Occipital lobe (tissue), 2 donors: ENCODE measurements around the gene ARHGAP35. TPM values are rescaled to one million over a fixed set of nuclear protein-coding genes. Genes with fewer than 3 reads are reported as not detected.
"Not testable (repeated sequence)": the region's sequence is repeated elsewhere in the genome, so short reads cannot be mapped to it uniquely, and the experiment has no call there.

Experiments
- DNase-seq: peaks from one replicate; lab custom pipeline; 2025; lab: John Stamatoyannopoulos, UW
- total RNA-seq: library from RNA; depleted of rRNA; stranded (reverse); fragments of >200 nt; gene quantifications from one replicate; pipeline ENCODE4 v1.2.3, GENCODE V29; 2014

ARHGAP35 gene
- total RNA-seq, 1 donor from 2014 or later = 76.3 TPM

DNA sequence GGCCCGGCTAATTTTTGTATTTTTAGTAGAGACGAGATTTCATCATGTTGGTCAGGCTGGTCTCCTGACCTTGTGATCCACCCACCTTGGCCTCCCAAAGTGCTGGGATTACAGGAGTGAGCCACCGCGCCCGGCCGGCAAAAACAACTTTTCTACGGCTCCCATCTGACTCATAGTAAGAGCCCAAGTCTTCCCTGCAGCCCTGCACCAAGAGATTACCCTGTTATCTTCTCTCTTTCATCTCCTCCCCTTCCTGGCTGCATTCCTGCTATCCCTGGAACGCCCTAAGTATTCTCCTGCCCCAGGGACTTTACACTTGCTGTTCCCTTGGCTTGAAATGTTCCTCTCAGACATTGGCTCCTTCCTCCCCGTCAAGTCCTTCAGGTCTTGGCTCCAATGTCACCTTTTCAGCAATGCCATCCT, 16.7 kb upstream of the ARHGAP35 start:
- no peak for DNase-seq

DNA sequence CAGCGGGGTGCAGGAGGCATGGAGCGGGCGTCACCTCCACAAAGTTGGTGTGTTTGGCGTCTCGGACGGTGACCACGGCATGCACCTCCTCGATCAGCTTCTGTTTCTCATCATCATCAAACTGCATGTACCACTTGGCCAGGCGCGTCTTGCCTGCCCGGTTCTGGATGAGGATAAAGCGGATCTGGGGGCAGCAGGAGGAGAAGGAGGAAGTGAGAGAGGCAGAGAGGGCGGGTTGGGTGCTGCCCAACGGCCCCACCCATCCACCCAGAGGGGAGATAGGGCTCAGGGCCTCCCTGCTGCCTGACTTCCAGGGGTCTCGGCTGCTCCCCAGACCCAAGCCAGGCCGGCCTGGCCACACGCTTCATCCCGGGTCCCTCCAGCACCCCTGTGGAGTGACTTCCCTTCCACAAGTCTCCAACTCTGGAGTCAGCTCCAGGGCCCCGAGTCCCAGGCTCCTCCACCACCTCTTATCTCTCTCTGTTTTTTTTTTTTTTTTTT, 14.8 kb upstream of the ARHGAP35 start:
- DNase-seq = no peak

DNA sequence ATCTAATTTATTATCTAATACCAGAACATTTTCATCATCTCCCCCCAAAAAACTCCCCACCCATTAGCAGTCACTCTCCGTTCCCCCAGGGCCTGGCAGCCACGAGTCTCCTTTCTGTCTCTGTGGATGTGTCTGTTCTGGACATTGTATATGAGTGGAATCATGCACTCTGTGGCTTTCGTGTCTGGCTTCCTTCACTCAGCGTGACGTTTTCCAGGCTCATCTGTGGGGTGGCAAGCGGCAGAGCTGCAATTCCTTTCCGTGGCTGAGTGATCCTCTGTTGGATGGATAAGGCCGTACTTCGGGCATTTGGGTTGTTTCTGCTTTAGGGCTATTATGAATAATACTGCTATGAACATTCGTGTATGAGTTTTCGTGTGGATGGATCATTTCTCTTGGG, 13.3 kb upstream of the ARHGAP35 start:
- no peak for DNase-seq

DNA sequence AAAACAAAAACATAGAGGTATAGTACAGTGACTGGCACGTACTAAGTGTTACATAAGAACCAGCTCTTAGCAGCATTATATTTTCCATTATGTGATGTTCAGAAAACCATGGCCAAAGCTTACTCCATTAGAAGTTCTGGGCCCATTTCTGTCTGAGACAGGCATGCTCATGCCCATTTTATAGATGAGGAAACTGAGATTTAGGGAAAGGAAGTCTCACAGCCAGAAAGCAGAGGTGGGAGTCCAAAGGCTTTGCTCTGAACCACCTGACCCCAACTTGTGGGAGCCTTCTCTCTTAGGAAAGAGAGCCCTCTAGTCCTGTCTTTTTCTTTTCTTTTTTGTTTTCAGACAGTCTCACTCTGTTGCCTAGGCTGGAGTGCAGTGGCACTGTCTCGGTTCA, 12.4 kb upstream of the ARHGAP35 start:
- no peak for DNase-seq

DNA sequence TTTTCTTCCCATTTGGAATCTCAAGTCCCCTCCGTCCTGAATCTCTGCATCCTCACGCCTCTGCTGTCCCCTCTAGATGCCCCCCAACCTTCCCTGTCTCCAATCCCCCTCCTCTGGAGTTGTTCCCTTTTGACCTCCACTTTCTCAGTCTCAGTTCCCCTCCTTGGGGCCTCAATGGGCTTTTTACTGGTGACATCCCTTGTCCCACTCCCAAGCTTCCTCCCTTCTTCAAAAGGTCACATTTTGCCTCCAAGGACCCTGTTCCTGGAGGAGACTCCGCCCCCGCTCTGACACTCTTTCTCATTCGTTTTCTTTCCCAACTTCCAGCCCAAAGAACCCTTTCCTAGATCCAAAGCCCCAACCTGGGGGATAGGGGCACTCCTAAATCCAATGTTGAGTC, 11.2 kb upstream of the ARHGAP35 start:
- no peak for DNase-seq

DNA sequence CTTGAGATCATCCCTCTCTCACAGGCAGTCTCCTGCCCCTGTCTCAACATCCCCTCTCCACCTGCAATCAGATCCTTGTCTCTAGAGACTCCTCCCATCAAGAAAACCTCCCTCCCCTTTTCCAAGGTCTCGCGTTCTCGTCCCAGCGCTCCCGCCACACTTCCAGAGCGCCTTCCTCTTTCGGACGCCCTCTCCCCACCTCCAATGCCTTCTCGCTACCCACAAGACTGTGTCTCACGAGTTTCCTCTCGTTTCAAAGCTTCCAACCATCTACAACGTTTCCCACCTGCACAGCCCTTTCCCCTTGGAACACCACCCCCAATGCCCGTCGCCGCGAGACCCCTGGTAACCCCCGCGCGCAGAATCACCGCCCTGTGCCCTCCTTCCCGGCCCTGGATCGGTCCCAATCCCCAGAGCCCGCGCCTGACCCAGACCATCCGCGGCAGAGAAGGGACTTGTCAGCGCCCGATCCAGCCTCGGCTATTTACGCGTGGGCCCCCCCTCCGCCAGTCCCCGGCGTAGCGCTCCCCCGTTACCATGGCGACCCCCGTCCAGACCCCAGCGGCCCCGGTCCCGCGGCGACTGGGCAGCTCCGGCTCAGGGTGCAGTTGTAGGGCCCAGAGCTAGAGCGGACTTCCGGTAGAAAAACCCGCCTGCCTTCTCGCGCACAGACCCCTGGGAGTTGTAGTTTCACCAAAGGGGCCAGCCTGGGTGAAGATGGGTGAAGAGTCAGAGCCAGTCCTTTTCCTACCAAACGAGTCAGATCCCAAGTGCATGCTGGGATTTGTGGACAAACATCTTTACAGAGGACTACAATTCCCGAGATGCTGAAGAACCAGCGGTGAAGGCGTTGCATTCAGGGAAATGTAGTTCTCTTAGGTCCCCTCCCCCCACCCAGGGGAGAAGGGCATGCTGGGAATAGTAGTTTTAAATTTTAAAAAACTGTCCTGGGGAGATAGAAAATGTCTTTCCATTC, 10.3 kb upstream of the ARHGAP35 start, which contains the start of gene AP2S1:
TSS of gene AP2S1 (minus strand) at position 619 of the 976 bp plus-strand sequence. CDS start at position 539, 80 bp downstream.
- peak; percentile 96 for DNase-seq

DNA sequence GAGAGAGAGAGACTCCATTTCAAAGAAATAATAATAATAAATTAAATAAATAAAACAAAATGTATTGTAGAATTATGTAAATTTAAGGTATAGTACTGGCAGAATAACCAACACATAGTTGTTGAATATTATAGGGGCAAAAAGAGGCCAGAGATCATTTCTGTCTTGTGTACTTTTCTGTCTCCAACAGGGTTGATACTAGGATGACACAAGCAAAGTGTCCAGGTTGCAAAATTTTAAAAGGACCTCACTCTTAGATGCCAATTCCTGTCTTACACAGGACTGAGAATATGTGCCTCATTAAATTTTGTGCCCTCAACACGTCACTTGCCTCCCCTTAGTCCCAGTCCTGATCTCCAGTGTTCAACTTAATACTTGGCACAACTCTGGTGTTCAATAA, 8.0 kb upstream of the ARHGAP35 start:
- DNase-seq = no peak

DNA sequence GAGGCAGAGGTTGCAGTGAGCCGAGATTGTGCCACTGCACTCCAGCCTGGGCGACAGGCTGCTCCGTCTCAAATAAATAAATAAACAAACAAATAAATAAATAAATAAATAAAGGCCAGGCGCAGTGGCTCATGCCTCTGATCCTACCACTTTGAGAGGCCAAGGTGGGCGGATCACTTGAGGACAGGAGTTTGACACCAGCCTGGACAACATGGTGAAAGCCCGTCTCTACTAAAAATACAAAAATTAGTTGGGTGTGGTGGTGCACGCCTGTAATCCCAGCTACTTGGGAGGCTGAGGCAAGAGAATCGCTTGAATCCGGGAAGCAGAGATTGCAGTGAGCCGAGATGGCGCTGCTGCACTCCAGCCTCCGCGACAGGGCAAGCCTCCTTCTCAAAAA, 6.1 kb upstream of the ARHGAP35 start:
- not testable (repeated sequence) for DNase-seq

DNA sequence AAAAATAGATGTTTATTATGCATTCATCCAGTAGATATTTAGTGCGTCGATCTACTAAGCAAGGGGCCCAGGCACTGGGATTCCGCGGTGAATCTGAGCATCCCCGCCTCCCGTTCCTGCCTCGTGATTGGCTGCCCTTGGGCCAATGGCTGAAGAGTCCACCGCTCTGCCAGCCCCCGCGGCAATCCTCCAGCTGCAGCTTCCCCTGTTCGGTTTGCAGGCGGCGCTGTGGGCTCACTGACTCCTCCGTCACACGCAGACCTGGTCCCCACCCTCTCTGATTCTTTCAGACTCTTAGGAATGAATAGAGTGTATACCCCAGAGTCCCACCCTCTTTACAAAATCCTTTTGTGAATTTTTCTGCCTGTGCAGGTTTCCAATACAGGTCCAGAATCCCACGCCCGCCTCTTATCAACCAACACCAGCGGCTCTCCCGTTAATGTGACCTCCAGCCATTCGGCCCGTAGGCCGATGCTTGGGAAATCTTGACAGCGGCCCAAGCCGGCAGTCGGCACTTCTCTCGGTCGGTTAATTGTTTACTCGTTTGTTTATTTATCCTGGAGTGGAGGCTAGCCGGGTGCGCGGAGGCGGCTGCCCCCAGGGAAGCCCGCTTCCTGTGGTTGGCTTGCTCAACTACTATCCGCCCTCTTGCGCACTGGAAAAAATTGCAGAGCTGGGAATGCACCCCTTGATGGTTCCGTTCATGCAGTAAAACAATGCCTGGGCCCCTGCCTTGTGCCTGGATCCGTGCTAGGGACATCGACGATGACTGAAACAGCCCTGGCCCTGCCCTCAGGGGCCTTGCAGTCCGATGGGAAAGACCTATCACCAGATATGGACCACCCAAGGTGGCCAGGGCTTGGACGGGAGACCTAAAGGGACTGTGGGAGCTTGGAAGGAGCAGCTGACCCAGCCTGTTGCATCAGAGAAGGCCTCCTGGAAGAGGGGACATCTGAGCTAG, 4.5 kb upstream of the ARHGAP35 start:
- DNase-seq = peak; percentile 95

DNA sequence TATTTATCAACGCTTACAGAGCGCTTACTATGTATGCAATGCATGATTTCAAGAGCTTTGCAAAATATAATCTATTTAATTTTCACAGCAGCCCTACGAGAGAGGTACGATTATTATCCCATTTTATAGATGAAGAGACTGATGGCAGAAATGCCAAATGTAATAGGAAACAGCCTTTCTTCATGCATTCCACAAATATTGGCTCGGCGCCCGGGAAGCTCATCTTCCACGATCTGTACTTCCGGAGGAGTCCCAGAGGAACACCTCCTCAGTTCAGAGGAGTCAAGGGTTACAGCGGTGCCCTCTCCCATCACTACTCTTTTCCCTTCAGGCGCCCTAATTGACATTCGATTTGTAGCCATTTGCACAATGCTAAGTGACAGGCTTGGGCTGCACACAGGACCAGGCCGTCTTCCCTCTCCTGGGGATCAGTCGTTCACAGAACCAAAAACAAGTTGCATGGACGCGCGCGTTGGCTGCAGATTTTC, 1.1 kb upstream of the ARHGAP35 start:
- DNase-seq = no peak

DNA sequence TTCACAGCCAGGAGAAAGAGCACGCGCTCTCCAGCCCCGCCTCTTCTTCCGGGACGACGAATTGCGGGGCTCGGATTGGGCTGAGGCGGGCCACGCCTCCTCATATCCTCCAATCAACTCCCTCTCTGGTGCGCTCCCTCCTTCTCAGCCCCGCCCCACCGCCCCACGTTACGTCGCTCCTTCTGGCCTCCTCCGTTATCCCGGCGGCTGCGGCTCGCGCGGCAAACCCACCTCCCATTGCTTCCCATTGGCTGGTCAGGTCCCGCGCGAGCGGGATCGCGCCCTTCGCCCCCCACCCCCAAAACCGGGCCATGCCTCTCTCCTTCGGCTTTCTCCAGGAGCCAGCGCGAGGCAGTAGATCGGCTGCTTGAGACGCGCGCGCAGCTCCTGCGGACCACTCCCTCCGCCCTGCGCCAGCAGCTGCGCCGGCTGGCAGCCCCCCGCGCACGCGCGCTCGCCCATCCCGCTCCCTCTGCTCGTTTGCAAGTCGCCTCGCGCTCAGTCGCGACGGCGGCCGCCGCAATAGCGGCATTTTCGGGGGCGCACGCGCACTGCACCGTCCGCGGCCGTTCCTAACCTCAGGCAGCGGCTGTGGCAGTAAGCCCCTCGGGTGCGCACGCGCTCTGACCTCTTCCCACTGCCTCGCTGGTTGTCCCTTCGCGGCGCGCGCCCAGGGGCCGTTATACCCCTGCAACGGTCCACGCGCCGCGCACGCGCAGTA, 512 bp upstream of the ARHGAP35 start:
- DNase-seq = peak; percentile 96

DNA sequence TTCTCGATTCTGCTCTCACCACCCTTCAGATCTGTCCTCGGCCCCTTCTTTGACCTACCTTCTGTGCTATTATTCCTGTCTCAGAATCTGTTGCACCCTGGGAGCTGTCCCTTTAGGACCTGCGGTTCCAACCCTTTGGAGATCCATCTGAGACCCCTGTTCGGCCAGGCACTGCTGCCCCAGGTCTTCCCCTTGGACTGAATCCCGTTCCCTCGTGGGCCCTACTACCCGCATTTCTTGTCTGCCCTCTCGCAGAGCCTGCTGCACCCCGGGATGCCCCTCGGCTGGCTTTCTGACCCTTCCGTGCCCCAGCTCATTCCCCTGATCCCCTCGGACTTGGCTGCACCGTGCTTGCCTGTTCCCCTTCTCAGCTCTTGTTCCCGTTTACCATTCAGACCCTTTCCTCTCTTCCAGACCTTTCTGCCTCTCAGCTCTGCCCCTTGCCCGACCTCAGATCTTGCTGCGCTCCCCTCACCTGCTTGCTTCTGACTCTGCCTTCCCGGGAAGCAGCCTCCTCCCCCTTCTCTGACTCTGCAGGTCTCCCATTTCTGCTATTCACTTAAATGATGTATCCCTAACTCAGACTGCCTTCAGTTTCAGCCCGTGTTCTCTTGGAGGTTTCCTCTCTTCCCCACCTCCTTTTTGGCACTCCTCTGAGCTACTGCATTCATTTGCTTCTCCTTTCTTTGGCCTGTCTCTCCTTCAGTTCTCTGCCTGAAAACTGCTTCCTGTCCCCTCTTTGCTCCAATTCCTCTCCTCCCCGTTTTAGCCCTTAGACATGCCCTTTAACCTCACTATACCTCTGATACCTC, 1.1 kb downstream of the ARHGAP35 start:
- DNase-seq = no peak

DNA sequence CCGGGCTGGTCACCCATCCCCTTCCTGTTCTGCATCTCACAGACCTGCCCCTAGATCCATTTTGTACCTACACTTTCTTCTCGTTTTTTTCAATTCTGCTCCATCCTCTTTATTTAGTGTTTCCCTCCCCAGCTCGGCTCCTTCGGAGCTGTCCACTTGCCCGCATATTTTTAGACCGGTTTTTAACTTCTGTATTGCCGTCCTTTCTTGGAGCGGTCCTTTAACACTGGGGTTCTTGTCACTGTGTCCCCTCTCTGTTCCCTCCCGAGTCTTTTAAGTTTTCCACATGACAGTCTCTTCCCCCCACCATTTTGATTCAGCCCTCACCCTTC, 1.7 kb downstream of the ARHGAP35 start:
- no peak for DNase-seq

DNA sequence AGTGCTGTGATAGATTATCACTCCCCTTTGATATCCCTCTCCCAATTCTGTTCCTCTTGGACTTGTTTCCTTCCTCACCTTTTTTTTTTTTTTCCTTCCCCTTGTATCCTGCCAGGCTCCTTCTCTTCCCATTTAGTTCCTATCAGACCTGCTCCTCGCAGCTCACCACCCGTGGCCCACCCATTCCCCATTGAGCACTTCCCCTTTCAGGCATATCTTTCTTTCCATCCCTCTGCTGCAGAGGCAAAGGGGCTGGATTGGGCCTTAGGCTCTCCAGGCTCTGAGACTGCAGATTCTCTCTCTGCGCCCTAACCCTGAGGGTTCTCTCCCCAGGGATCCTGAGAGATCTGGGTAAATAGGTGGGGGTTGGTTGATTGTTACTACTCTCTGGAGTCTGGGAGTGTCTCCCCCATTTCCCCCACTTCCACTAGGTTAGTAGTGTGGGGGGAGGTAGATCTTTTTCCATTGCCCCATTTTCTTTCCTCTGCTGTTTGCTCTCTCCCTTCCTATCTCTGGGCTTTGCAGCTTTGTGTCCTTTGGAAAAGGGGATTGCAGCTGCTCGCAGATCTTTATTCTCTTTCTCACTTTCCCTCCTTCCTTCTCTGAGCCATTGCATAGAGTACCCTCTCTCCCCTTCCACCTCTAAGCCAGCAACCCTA, 2.3 kb downstream of the ARHGAP35 start:
- no peak for DNase-seq

DNA sequence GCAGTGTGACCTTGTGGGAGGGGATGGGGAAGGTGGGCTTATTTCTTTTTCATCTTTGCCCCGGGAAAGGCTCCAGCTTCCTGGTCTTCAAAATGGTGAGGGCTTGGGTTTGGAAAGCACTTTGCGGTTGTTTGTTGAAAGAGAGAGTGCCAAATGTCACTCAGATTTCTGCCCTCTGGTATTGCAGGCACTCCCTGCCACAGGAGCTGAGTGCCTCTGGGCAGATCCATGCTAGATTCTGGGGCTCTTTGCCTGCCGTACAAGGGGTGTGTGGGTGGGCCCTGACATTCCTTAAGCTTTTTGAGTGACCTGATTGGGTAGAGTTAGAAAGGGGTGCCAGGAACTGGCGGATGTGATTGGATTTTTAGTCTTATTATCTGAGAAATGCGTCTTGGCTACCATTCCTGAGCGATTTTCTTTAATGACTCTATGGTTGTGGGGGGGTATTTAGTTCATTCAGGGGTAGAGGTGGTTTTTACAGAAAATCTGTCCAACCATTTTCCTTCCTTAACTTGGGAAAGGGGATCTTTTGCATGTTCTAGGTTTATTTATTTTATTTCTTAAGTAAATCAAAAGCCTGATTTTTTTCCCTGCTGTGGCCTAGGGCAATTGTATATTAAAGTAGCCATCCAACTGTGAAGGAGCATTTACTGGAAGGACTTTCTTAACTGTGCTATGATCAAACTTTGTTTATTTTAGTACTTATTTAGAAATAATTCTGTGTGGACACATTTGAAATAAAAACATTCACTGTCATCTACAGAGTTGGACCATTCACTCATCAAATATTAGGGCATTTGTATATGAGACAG, 3.2 kb downstream of the ARHGAP35 start:
- DNase-seq = no peak

DNA sequence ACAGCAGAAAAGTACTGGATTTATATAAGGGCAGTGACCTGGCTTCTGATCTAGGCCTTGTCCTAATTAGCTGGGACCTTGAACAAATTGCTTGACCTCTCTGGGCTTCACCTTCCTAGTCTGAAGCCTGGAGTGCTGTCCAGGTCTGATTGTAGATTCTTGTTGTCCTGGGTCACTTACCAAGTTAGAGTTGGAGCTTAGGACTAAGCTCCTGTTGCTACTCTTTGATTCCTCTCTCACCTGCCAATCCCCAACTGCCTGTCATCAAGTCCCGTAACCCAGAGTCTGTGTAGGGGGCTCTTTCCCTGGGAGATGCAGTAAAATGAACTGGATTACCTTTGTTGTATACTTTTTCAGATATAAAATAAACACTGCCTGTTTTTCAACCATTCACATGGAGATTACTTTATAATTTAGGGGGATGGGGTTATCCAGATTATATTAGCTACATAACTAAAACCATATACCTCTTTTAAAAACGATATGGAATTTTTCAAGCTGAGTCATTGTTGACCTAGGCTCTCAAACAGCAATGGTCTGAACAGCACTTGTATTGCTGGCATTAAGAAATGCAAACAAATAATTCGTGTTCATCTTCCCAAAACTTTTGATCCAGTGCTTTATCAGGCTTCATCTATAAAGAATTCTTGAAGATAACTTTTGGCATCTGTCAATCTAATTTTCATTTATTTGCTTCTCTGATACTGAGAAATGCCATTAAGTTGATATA, 5.8 kb downstream of the ARHGAP35 start:
- no peak for DNase-seq

DNA sequence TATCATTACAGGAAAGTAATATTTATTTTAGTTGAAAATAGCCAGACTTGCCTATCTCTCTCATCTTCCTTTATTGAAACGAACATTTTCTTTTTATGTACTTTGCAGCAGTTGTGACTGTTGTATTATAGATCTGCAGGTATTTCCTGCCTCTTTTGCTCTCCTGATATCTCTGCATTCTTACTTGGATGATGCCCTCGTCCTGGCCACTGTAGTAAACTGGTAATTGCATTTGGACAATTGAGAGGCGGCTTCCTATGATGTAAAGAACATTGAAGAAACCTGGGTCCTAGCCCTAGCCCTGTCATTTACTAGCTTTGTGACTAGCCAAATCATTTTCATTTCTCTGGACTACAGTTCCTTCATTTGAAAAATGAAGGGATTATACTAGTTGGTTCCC, 6.4 kb downstream of the ARHGAP35 start:
- DNase-seq = no peak
